Midbrain (tissue), 1 donor: Measurements from ENCODE around the gene ZBTB11.
"Not testable (repeated sequence)": the region's sequence is repeated elsewhere in the genome, so short reads cannot be mapped to it uniquely, and the experiment has no call there.

Experiments
- DNase-seq: peaks from one replicate; lab custom pipeline; 2025; lab: John Stamatoyannopoulos, UW

ZBTB11 gene, protein sequence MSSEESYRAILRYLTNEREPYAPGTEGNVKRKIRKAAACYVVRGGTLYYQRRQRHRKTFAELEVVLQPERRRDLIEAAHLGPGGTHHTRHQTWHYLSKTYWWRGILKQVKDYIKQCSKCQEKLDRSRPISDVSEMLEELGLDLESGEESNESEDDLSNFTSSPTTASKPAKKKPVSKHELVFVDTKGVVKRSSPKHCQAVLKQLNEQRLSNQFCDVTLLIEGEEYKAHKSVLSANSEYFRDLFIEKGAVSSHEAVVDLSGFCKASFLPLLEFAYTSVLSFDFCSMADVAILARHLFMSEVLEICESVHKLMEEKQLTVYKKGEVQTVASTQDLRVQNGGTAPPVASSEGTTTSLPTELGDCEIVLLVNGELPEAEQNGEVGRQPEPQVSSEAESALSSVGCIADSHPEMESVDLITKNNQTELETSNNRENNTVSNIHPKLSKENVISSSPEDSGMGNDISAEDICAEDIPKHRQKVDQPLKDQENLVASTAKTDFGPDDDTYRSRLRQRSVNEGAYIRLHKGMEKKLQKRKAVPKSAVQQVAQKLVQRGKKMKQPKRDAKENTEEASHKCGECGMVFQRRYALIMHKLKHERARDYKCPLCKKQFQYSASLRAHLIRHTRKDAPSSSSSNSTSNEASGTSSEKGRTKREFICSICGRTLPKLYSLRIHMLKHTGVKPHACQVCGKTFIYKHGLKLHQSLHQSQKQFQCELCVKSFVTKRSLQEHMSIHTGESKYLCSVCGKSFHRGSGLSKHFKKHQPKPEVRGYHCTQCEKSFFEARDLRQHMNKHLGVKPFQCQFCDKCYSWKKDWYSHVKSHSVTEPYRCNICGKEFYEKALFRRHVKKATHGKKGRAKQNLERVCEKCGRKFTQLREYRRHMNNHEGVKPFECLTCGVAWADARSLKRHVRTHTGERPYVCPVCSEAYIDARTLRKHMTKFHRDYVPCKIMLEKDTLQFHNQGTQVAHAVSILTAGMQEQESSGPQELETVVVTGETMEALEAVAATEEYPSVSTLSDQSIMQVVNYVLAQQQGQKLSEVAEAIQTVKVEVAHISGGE

DNA sequence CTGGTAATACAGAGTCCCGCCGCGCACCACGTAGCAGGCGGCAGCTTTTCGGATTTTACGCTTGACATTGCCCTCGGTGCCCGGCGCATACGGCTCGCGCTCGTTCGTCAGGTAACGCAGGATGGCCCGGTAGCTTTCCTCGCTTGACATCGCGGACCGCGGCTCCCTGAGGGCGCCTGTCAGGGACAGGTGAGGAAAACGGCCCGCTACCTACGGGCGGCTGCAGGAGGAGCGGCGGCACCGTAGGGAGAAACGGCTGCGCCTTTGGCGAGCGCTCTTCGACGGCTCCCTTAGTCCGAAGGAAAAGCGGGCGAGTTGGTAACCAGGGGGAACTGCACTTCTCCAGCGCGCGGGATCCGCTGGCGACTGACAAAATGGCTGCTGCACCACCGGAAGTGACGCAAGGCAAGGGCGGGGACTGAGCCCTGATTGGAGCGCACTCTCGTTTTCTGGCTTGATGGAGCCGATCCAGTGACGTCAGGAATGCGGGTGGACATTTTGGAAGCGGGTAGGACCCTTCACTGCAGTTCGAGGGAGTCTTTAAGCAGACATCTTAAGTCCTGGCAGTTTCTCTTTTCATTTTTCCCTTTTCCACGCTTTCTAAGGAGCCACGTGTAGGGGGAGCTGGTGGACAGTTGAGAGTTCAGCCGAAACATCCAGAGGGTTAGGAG is at the start of gene ZBTB11:
ZBTB11 (minus strand) TSS at position 368 of the 671 bp plus-strand sequence; CDS start at position 150, 218 bp downstream.
- DNase-seq, result no peak

- no peak for DNase-seq
Observed at GRCh38 chr3:101725890-101726275, 49.0 kb upstream of the ZBTB11 start.

DNA sequence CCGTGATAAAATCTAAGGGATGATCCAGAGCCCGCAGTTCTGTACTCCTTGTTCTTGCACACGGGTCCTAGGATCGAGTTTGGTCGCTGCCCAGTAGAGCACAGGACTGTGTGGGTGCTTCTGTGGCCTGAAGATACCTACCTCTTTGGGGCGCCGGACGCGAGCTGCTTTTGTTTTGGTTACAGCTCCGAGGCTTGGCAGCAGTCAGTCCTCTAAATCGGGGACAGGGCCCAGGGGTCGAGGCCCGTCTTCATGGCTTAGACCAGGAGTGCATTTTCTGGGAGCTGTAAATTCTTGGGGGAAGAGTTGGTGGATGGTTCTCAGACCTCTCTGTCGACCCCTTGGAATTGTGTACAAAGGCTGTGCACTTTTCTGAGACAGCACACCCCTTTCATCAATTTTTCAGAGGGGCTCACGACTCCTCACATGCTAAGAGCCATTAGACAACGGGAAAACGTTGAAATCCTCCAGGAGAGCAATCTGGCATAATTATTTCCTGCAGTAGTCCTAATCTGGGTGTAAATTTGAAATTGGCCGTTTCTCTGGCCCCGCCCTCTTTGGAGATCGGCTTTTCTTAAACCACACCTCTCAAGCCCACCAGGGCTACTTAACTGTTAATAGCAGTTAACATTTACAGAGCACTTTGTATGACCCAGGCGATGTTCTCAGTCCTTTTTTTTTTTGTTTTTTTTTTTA is 48.4 kb upstream of the ZBTB11 start:
- peak; percentile 76 for DNase-seq

GRCh38 chr3:101724329-101725193 is 47.6 kb upstream of the ZBTB11 start, which contains the start of gene CEP97:
Gene CEP97 (plus strand): TSS chr3:101724614. CDS start chr3:101724677, 63 bp downstream.
- DNase-seq, result peak; percentile 97

DNA sequence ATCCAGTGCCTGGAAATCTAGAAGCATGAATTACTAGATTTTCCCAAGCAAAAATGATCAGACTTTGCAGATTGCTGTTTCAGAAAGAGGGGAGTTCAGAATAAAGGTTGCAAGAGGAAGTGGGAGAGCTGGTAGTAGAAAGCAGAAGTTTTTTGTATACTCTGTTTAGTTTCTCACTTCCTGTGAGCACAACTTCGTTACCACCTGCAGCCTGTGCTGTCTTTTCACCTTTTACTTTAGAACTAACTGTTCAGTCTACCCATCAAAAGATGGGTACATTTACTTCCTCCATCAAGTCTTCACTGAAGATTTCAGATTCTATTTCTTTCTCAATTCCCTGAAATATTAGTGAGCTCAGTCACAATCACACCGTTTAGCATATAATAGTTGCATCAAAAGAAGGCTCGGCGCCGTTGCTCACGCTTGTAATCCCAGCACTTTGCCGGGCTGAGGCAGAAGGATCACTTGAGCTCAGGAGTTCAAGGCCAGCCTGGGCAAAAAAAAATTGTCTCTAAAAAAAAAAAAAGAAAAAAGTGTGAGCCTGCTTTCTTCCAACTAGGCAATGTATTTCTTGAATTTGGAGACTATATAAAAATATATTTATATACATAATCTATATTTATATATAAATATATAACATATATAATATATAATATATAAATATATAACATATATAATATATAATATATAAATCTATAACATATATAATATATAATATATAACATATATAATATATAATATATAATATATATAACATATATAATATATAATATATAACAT is 45.7 kb upstream of the ZBTB11 start:
- no peak for DNase-seq

- DNase-seq, result no peak
Observed at GRCh38 chr3:101720851-101721840, 44.2 kb upstream of the ZBTB11 start.

DNA sequence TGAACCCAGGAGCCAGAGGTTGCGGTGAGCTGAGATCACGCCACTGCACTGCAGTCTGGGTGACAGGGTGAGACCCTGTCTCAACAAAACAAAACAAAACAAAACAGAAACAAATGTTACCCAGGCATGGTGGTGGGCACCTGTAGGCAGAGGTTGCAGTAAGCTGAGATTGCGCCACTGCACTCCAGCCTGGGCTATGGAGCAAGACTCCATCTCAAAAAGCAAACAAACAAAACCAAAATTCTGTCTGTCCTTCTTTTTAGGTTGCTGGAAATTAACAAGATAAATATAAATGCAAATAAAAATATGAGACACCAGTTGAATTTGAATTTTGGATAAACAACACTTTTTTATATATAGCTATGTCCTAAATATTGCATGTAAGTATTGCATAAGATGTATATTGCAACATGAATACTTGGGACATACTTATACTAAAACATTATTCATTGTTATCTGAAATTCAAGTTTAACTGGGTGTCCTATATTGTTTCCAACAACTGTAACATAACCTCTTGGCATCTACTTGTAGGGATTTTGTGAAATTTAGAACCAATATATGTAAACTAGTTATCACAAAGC is 42.8 kb upstream of the ZBTB11 start:
- DNase-seq, result no peak

DNA sequence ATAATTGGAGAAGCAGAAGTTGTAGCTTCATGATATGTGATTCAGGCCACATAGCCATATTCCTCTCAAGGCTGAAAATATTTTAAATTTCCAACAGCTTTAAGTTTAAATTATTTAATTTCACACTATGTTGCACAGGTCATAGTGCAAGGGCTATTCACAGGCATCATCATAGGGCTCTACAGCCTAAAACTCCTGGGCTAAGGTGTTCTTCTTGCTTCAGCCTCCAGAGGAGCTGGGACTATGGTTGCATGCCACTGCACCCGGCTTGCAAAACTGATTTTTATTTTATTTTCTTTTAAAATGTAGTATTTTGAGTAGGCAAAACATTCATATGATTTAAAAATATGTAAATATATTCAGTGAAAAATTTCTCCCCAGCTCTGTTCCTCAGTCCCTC is 41.5 kb upstream of the ZBTB11 start:
- no peak for DNase-seq

- DNase-seq, result no peak
Observed at GRCh38 chr3:101709126-101709525, 32.2 kb upstream of the ZBTB11 start.

GRCh38 chr3:101704639-101705038 is 27.7 kb upstream of the ZBTB11 start:
- not testable (repeated sequence) for DNase-seq

GRCh38 chr3:101703169-101703568 is 26.2 kb upstream of the ZBTB11 start:
- no peak for DNase-seq

DNA sequence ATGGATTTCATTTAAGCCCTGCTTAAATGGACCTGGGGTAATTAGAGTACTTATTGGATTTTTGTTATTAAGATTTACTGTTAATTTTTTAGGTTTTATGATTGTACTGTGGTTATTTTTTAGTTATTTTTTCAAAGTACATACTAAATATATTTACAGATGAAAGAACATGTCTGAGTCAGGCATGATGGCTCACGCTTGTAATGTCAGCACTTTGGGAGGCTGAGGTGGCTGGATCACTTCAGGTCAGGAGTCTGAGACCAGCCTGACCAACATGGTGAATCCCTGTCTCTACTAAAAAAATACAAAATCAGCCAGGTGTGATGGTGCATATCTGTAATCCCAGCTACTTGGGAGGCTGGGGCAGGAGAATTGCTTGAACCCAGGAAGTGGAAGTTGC is 25.8 kb upstream of the ZBTB11 start:
- DNase-seq, result no peak

DNA sequence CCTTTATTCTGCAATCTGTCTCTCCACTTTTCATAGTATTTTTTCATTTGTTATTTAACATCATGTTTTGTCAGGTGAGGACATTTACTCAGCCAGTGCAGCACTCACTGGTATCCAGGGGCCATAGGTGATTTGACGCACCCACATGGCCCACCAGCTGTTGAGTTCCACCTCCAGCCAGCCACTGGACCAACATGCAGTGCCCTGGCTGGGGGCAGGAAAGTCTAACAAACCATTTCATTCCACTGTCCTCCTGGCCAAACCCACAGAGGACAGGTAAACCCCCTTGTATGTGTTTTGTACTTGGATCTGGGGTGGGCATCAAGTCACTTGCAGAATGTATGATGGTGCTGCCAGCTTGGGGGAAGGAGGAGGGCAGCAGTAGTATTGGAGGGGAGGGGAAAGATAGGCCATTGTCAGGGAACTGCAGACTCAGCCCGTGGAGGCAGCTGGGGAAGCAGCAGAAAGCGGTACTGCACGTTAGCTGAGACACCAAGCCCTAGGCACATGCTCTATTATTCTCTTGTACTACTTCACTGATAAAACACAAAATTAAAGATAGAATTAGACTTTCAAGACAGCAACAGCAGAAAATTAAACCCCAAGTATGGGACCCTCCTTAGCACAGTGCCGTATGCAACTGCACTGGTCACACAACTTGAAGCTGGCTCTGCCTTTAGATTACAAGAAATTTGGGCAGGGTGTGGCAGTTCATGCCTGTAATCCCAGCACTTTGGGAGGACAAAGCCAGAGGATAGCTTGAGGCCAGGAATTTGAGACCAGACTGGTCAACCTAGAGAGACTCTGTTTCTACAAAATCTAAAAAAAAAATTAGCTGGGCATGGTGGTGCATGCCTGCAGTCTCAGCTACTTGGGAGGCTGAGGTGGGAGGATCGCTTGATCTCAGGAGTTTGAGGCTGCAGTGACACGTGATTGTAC is 25.0 kb upstream of the ZBTB11 start:
- no peak for DNase-seq

GRCh38 chr3:101695779-101696372 is 18.9 kb upstream of the ZBTB11 start:
- DNase-seq, result no peak

GRCh38 chr3:101694836-101695235 is 17.9 kb upstream of the ZBTB11 start:
- not testable (repeated sequence) for DNase-seq

DNA sequence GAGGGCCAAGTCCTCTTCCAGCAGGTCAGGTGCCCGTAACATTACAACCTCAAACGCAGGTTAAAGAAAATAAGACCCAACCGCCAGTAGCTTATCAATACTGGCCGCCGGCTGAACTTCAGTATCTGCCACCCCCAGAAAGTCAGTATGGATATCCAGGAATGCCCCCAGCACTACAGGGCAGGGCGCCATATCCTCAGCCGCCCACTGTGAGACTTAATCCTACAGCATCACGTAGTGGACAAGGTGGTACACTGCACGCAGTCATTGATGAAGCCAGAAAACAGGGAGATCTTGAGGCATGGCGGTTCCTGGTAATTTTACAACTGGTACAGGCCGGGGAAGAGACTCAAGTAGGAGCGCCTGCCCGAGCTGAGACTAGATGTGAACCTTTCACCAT is 16.6 kb upstream of the ZBTB11 start:
- DNase-seq, result not testable (repeated sequence)
